IPS-18c (cell line): ENCODE results near the gene ABI1.
"Not testable (repeated sequence)": the region's sequence is repeated elsewhere in the genome, so short reads cannot be mapped to it uniquely, and the experiment has no call there.

Experiments used
- H3K4me3 ChIP-seq: 2 replicates; pipeline ENCODE4 v1.7.0; 2013; ENCODE audit warnings: low read depth, mild to moderate bottlenecking, low read length, moderate library complexity; ENCODE audit not compliant: insufficient read depth
- H3K9me3 ChIP-seq: one replicate; pipeline ENCODE4 v1.6.1; 2013; ENCODE audit warnings: mild to moderate bottlenecking, low read length, moderate library complexity; ENCODE audit not compliant: control insufficient read depth, insufficient read depth

ABI1 gene

DNA sequence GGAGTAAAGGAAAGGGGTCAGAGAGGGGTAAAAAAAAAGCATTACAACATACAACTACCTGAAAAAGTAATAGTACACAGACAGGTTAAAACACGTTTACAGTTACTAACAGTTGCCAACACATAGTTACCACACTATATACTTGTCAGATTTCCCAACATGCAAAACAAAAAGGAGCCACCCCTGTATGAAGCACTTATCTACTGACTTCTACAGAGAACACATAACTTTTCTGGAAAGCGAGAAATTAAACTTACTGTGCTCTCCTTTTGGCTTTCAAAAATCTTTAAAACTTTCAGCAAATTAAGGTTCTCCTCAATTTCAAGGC is 2.1 kb downstream of the ABI1 start:
- Histone ChIP-seq H3K9me3 (no peaks in the 10 kb centered on the region), H3K4me3 (no peak overlapping the region)

DNA sequence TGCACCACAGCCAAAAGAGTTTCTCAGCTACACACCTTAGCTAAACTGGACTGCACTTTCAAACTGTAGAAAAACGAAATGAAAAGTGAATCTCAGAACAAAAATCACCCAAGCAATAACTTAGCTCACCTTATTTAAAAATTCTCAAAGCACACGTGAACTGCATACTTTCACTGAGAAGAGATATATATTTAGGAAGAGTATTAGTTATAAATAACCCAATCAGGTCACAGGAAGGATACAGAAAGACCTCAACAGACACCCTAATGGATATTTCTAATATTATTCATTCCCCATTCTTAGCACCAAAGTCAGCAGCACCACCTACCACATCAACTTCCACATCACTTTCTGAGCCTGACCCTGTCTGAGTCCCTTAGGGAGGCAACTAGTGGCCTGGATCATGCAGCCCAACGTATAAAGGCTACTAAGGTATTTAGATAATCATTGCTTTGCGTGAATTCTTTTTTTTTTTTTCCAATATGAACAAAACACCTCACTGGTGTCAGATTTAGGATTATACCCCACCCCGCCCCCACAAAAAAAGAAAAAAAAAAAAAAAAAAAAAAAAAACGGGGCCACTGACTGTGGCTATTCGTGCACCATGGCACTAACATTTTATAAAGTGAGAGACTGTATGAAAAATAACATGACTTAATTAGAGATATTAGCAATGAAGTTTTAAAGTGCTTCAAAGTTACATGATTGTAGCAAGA is 2.6 kb downstream of the ABI1 start:
- H3K9me3 ChIP-seq: no peaks in the 10 kb centered on the region
- no peak overlapping the region for H3K4me3 ChIP-seq

DNA sequence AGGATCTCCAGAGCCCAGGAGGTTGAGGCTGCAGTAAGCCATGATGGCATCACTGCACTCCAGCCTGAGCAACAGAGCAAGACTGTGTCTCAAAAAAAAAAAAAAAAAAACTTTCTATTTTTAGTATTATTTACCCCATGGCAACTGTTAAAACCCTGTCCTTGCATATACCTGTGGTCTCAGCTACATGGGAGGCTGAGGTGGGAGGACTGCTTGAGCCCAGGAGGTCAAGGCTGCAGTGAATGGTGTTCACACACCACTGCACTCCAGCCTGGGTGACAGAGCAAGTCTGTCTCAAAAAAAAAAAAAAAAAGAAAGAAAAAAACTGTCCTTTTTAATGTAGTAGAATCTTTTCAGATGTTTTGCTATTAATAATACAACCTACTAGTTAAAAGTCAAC is 3.2 kb downstream of the ABI1 start:
- not testable (repeated sequence) for H3K9me3 ChIP-seq, H3K4me3 ChIP-seq

DNA sequence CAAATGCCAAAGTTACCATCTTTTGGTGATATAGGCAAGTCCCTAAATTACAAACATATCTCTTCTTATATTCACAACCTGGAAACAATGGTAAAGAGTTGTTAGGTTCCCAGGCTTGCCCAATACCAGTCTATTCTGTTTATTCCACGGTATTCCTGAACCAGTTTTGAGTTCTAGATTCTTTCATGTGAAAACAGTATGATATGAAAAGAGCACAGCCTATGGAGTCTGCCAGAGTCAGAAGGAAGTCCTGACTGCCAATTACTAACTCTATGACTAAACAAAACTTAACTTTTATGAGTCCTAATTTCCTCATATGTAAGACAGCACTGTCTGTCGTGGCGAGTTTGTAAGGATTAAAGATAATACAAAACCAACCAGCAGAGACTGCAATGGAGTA is 5.6 kb downstream of the ABI1 start:
- no peak overlapping the region for H3K4me3 ChIP-seq
- no peaks in the 10 kb centered on the region for H3K9me3 ChIP-seq

DNA sequence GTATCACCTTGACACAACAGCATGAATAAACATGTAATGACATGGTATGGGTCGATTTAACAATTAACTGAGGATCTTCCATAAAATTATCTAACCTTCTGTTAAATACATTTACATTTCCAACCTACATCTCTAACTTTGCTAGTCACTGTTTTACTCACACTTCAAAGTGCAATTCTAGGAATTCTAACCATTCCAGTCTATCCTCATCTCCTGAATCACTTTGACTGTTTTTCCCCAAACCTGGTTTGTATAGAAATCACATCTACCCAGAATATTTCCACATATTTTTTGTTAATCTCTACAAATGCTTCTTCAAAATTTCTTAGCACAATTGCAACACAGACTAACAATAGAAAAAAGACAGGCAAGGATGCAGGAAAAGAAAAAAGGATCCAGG is 6.2 kb downstream of the ABI1 start:
- no peaks in the 10 kb centered on the region for H3K9me3 ChIP-seq
- H3K4me3 ChIP-seq: no peak overlapping the region

DNA sequence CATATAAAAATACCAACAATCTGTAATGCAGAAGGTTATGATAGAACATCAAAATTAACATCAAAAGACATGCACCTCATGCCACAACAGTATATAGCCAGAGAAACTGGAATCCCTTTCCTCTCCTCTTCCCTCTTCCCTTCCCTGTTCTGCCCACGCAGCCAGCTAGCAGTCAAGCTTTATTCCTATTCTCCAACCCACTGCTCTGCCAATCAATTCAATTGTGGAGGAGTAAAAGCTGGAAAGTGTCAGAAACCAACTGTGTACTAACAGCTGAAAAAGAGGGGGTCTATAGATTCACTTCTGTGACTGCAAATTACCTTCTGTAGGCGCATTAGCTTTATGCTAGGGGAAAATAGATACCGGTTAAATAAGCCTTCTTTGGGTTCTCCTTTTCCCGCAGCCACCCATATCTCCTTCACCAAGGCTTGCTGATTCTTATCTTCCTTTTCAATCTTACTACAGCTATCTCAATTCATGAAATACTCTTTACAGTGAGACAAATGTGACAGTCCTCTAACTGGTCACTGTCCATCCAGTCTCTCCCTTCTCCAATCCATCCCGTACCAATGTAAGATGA is 16.3 kb downstream of the ABI1 start:
- Histone ChIP-seq H3K9me3 (no peaks in the 10 kb centered on the region), H3K4me3 (no peak overlapping the region)

DNA sequence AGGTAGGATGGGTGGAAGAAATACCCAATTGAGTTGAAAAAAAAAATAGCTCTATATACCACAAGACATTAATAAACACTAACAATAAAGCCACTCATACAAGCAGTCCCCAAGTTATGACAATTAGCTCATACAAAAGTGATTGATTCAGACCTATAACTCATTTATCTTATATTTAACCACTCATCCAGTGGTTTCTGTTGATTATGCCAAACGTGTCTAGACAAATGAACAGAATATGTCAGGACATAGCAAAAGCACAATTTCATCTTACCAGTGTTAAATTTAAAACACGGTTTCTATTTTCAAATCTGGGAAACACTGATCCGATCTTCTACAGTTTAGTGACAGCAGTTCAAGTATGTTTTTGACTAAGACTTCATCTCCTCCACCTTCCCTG is 17.0 kb downstream of the ABI1 start:
- Histone ChIP-seq H3K9me3 (no peaks in the 10 kb centered on the region), H3K4me3 (no peak overlapping the region)

DNA sequence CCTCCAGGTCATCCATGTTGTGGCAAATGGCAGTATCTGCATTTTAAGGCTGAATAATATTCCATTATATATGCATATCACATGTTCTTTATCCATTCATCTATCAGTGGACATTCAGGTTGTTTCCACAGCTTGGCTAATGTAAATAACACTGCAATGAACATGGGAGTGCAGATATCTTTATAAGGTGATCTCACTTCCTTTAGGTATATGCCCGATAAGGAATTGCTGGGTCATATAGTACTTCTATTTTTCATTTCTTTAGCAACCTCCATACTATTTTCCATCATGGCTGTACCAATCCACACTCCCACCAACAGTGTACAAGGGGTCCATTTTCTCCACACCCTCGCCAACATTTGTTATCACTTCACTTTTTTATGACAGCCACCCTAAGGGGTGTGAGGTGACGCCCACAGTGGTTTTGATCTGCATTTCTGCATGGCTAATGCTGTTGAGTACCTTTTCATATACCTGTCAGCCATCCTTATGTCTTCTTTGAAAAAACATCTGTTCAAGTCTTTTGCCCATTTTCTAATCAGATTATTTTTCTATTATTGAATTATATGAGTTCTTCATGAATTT is 18.9 kb downstream of the ABI1 start:
- no peaks in the 10 kb centered on the region for H3K9me3 ChIP-seq
- H3K4me3 ChIP-seq: no peak overlapping the region

DNA sequence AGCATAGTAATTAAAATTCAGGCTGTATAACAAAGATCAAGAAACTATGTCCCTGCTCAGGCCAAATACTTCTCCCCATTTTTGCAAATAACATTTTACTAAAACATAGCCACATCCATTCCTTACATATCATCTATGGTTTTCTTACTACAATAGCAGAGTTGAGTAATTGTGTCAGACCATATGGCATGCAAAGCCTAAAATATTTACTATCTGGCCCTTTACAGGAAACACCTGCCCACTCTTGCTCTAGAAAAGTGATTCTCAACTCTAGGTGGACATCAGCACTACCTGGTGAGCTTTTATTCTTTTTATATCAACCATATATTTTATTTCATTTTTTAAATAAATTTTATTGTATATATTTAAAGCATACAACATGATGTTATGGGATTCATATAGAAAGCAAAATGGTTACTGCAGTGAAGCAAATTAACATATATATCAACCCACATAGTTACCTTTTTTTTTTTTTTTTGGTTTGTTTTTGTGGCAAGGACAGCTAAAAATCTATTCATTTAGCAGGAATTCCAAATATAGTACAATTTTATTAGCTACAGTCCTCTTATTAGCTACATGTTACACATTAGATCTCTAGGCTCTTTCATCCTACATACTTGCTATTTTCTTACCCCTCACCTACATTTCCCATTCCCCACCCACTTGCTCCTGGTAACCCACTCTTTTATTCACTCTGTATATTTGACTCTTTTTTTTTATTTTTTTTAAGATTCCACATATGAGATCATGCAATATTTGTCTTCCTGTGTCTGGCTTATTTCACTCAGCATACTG is 19.6 kb downstream of the ABI1 start:
- no peaks in the 10 kb centered on the region for H3K9me3 ChIP-seq
- no peak overlapping the region for H3K4me3 ChIP-seq

DNA sequence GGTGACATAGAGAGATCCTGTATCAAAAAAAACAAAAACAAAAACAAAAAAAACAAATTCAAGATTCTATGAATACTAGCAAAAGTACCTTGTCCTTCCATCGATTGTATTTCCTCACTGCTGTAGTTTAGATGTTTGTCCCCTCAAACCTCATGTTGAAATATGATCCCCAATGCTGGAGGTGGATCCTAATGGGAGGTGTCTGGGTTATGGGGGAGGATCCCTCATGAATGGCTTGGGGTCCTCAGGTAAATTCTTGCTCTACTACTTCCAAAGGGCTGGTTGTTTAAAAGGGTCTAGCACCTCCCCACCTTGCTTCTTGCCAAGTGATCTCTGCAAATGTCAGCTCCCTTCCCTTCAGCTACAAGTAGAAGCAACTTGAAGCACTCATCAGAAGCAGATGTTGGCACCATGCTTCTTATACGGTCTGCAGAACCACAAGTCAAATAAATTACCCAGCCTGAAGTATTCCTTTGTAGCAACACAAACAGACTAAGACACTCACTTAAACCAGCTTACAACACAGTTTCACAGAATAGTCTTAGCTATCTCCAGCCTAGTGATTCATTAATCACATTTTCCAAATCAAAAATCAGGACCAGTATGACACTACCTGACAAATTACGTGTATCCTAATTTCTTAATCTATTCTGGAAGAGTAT is 20.7 kb downstream of the ABI1 start:
- Histone ChIP-seq H3K9me3 (no peaks in the 10 kb centered on the region), H3K4me3 (no peak overlapping the region)

DNA sequence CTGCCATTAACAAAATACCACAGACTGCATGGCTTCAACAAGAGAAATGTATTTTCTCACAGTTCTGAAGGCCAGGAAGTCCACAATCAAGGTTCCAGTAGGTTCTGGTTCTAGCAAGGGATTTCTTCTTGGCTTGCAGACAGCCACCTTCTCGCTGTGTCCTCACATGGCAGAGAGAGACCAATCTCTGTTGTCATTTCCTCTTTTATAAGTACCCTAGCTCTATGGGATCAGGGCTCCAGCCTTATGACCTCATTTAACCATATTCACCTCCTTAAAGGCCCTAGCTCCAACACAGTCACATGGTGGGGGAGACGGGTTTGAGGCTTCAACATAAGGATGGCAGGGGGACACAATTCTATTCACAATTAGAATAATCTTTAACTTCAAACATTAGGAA is 23.6 kb downstream of the ABI1 start:
- H3K9me3 ChIP-seq: no peaks in the 10 kb centered on the region
- no peak overlapping the region for H3K4me3 ChIP-seq

DNA sequence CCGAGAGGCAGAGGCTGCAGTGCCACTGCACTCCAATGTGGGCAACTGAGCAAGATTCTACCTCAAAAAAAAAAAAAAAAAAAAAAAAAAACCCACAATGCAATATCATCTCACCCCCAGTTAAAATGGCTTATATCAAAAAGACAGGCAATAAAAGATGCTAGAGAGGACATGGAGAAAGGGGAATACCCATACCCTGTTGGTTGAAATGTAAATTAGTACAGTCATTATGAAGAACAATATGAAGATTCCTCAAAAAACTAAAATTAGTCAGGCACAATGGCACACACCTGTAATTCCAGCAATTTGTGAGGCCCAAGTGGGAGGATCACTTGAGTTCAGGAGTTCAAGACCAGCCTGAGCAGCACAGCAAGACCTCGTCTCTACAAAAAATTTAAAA is 25.7 kb downstream of the ABI1 start:
- H3K9me3 ChIP-seq: no peaks in the 10 kb centered on the region
- no peak overlapping the region for H3K4me3 ChIP-seq

DNA sequence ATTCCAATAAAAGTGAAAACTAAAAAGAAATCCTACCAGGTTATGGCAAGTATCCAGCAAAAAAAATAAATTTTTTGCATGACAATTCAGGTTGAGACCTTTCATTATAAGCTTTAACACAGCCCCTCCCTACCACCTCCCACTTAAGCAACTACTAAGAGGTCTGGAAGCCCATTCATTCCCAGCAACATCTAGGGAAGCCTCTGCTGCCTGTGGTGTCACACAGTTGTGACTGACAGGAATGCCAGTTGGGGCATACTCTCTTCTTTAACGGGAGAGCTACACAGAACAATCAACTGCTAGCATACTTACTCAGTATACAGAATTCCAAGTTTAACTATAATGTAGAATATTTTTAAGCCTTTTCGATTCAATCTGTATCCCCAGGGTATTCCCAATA is 27.8 kb downstream of the ABI1 start:
- no peak overlapping the region for H3K4me3 ChIP-seq
- no peaks in the 10 kb centered on the region for H3K9me3 ChIP-seq

DNA sequence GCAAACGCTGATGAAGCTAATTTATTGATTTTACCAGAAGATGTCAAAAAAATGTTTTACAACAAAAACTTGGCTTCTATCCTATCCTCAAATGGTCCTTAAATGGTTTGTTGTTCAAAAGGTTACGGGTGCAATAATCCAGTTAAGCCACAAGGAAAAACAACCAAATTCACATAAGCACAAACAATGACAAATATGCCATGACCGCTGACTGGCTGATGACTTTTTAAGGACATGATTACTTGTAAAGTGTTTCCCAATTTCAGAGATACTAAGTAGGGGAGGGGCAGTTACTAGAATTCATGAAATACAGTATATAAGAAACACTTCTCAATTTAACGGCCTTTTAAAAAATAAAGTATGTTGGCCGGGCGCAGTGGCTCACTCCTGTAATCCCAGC is 28.8 kb downstream of the ABI1 start:
- no peak overlapping the region for H3K4me3 ChIP-seq
- no peaks in the 10 kb centered on the region for H3K9me3 ChIP-seq

DNA sequence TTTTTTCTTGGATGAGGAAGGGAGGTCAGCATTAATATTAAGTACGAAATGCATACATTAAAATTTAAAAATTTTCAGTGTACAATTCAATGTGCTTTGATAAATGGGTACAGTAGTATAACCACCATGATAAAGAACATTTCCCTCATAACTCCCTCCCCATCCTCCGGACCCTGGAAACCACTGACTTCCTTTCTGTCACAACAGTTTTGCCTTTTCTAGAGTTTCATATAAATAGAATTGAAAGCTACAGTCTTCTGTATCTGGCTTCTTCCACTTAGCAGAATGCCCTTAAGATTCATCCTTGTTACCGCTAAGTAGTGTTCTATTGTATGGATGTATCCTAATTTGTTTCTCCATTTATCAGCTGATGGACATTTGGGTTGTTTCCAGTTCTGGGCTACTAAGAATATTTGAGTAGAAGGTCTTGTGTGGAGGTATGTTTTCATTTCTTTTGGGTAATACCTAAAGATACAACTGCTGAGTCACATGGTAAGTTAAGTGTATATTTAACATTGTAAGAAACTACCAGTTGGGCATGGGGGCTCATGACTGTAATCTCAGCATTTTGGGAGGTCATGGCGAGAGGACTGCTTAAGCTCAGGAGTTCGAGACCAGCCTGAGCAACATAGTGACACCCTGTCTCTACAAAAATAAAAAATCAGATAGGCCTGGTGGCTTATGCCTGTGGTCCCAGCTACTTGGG is 30.8 kb downstream of the ABI1 start:
- Histone ChIP-seq H3K9me3 (no peaks in the 10 kb centered on the region), H3K4me3 (no peak overlapping the region)

DNA sequence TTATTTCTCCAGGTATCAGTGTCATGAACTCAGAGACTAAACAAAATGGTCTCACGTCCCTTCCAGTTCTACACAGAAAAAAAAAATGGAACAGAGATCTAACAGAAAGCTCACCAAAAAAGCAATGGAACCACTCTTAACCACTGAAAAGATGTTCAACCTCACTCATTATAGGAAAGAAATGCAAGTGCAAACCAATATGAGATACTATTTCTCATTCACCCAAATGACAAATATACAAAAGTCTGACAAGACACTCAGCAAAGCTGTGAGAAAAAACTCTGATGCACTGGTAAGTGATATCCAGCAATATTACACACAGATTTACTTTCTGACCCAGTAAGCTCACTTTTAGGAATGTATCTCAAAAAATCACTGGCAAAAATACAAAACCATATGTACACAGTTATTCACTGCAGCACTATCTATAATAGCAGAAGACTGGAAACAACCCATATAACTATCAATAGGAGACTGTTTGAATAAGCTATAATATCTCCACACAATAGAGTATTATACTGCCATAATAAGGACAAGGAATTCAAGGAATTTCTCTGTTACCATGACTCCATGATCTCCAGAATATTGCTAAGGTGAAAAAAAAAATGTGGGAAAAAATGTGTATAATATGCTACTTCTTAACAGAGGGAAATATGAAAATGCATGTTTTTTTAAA is 36.6 kb downstream of the ABI1 start:
- H3K9me3 ChIP-seq: no peaks in the 10 kb centered on the region
- H3K4me3 ChIP-seq: no peak overlapping the region
